LNCAP (cell line): ENCODE results near the gene PPP5C.

Experiments
- CTCF ChIP-seq: fragments of 450-650 bp; IDR thresholded peaks from 2 replicates; pipeline ENCODE4 v1.5.1; 2017; ENCODE audit warnings: mild to moderate bottlenecking

Gene PPP5C

GRCh38 chr19:46406976-46407375, 60.1 kb downstream of the PPP5C start:
- TF ChIP-seq CTCF, result no peak

- no peak for TF ChIP-seq CTCF
Measured at GRCh38 chr19:46407856-46408663, 61.2 kb downstream of the PPP5C start.

- TF ChIP-seq CTCF, result no peak
Measured at GRCh38 chr19:46408664-46409039, 61.8 kb downstream of the PPP5C start.

GRCh38 chr19:46409191-46409590, 62.3 kb downstream of the PPP5C start:
- TF ChIP-seq CTCF, result no peak

GRCh38 chr19:46410205-46411087, 63.6 kb downstream of the PPP5C start:
- no peak for TF ChIP-seq CTCF

- TF ChIP-seq CTCF, result no peak
Measured at GRCh38 chr19:46411088-46411924, 64.4 kb downstream of the PPP5C start.

- no peak for TF ChIP-seq CTCF
Measured at GRCh38 chr19:46411925-46412649, 65.2 kb downstream of the PPP5C start.
